ENCODE data around the gene STIP1. TPM values are rescaled to one million over a fixed set of nuclear protein-coding genes. Genes with fewer than 3 reads are reported as not detected.

The STIP1 gene
- total RNA-seq, 1 donor from 2014 or later = 209 TPM

DNA sequence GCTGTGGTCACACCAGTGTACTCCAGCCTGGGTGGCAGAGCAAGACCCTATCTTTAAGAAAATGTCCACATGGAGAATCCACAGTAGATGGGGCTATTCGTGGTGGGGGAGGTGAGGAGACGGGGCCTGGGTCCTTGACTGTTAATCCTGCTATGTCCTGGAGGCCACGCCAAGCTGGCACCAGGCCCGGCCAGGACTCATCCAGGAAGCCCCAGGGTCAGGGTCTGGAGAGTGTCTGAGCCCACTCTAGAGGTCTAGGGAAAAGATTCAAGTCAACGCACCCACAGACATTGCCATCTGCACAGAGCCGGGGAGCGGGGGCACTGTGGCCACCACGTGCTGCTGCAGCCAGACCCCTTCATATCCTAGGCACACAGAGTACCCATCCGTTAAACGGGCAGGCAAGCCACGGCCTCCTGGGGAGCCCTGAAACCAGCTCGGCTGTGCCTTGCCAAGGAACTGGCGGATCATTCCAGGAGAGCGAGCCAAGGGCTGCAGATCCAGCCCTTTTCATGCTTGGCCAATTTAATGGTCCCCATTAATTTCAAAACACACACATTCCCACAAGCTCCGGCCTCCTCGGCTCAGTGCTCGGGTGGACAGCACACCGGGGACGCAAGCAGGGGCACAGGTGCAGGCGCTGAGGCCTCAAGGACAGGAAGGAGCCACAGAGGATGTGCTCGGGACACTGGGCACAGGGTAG is 44.7 kb upstream of the STIP1 start:
- DNase-seq (ENCODE audit: low spot score, unreplicated experiment) = no peak
- Mint-ChIP-seq H3K27me3 (peaks cover 20% of the 10 kb centered on the region), H3K36me3 (ENCODE audit: insufficient read depth) (no peaks in the 10 kb centered on the region), H3K4me1 (ENCODE audit: low read depth) (peaks cover 1% of the 10 kb centered on the region), H3K4me3 (ENCODE audit: low read depth) (no peak overlapping the region), H3K27ac (no peak overlapping the region), H3K9me3 (ENCODE audit: low read depth) (no peaks in the 10 kb centered on the region)
- TF ChIP-seq, protein P1, sequence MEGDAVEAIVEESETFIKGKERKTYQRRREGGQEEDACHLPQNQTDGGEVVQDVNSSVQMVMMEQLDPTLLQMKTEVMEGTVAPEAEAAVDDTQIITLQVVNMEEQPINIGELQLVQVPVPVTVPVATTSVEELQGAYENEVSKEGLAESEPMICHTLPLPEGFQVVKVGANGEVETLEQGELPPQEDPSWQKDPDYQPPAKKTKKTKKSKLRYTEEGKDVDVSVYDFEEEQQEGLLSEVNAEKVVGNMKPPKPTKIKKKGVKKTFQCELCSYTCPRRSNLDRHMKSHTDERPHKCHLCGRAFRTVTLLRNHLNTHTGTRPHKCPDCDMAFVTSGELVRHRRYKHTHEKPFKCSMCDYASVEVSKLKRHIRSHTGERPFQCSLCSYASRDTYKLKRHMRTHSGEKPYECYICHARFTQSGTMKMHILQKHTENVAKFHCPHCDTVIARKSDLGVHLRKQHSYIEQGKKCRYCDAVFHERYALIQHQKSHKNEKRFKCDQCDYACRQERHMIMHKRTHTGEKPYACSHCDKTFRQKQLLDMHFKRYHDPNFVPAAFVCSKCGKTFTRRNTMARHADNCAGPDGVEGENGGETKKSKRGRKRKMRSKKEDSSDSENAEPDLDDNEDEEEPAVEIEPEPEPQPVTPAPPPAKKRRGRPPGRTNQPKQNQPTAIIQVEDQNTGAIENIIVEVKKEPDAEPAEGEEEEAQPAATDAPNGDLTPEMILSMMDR (IDR thresholded peaks at IDR 0.05; ENCODE audit: unreplicated experiment) = no peak

DNA sequence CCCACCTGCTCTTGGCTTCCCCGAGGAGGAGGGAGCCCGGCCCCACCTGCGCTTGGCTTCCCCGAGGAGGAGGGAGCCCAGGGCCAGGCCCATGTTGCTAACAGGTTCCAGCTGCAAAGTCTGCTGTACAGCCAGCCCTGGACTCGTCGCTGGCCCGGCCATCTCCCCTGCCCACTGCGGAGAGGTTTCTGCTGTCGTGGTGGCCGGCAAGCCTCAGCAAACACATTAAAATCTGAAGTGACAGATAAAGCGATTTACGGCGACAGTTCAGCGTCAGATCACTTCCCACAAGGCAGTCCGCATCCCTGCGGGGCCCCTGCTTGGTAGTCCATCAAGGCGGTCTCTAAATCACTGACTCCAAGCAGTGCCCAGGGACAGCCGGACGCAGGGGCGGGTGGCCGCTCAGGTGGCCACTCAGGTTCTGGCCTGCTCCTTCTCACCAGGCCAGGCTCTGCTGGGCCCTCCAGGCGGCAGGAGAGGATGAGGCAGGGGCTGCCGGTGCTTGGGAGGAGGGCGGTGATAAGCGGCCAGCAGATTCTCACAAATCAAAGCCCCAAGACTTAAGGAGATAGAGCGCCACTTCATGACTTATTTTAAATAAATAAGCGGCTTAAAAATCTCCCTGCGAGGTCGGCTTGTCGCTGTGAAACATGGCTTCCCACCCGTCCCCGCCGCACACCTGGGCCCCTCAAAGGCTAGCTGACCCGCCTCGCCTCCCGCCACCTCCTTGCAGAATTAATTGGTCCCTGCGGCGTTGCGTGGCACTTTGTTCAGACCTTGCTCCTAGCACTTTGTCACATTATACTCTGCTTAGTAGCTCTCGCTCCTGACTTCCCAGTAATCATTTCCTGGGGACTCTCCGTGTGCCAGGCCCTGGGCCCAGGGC is 41.1 kb upstream of the STIP1 start:
- Mint-ChIP-seq H3K9me3 (ENCODE audit: low read depth) (no peaks in the 10 kb centered on the region), H3K27me3 (peaks cover 17% of the 10 kb centered on the region), H3K27ac (no peak overlapping the region), H3K4me3 (ENCODE audit: low read depth) (no peak overlapping the region), H3K36me3 (ENCODE audit: insufficient read depth) (peaks cover 4% of the 10 kb centered on the region), H3K4me1 (ENCODE audit: low read depth) (peaks cover 4% of the 10 kb centered on the region)
- no peak for DNase-seq (ENCODE audit: low spot score, unreplicated experiment)
- TF ChIP-seq, protein P1 (IDR thresholded peaks at IDR 0.05; ENCODE audit: unreplicated experiment) = no peak

DNA sequence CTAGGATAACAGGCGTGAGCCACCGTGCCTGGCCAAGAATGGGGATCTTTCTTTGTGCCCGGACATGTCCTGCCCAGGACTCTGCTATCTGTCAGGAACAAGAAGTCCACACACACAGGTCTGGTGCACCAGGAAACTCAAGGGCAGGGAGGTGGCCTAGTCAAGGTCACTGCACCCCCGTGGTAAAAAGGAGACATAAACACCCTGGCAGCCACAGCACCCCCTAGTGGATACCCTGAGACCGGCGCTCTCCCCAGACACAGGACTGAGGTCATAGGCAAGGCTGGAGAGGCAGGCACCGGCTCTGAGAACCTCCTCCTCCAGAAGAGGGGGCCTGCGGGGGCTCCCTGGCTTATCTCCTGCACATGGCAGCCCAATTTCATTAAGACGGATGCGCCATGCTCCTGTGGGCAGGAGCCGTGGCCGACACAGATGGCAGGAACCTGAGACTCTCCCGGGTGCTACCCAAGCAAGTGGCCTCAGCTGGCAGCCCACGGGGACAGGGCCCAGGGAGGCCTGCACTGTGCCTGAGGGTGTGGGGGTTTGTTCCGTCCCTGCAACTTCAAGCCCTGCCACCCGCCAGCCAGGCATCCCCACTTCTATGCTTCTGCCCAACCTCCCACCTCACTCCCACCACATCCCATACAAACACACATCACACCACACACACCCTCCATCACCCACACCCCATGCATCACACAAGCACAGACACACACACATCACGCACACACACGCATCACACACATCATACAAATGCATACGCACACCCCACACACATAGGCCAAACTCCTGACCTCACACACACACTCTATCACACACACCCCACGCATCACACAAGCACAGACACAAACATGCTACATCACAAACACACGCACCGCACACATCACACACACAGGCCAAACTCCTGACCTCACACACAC is 39.7 kb upstream of the STIP1 start:
- H3K9me3 Mint-ChIP-seq (ENCODE audit: low read depth) = no peaks in the 10 kb centered on the region
- H3K4me3 Mint-ChIP-seq (ENCODE audit: low read depth) = no peak overlapping the region
- H3K27ac Mint-ChIP-seq = no peak overlapping the region
- TF ChIP-seq, protein P1 (IDR thresholded peaks at IDR 0.05; ENCODE audit: unreplicated experiment) = peak; percentile 69
- no peak for DNase-seq (ENCODE audit: low spot score, unreplicated experiment)
- H3K27me3 Mint-ChIP-seq = peaks cover 19% of the 10 kb centered on the region
- H3K4me1 Mint-ChIP-seq (ENCODE audit: low read depth) = peaks cover 4% of the 10 kb centered on the region
- H3K36me3 Mint-ChIP-seq (ENCODE audit: insufficient read depth) = peaks cover 4% of the 10 kb centered on the region

DNA sequence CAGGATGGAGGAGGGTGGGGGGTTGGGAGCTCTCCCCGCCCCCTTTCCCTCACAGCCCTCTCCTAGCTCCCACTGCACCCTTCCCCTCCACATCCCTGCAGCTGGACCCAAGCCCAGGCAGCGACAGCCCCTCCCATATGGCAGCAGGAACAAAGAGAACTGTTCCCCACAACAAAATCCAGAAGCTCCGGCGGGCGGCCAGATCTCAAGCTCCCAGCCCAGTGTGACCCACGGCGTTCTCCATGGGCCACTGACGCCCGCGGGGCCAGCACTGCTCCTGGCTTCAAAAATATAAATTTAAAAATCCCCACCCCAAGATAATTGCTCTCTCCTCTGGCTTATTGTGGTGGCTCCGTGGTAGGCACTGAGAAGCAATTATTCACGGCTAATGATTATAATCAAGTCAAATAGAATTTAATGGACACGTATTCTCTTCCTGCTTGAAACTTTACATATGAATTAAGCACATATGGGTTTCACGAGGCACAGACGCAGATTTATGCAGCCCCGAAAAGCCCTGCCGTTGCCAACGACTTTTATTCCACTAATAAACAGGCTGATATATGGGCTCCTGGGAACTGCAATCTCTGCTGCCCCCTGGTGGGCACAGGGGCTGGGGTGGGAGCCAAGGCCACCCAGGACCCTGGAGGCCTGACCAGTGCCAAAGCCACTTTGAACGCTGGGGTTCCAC is 37.6 kb upstream of the STIP1 start:
- H3K27ac Mint-ChIP-seq = peak overlapping the region; percentile 77
- peak; percentile 78 for DNase-seq (ENCODE audit: low spot score, unreplicated experiment)
- H3K9me3 Mint-ChIP-seq (ENCODE audit: low read depth) = no peaks in the 10 kb centered on the region

More for the DNA sequence above, 37.6 kb upstream of the STIP1 start:
- Mint-ChIP-seq H3K4me3 (ENCODE audit: low read depth) (no peak overlapping the region), H3K36me3 (ENCODE audit: insufficient read depth) (peaks cover 4% of the 10 kb centered on the region), H3K27me3 (peaks cover 19% of the 10 kb centered on the region), H3K4me1 (ENCODE audit: low read depth) (peaks cover 4% of the 10 kb centered on the region)
- TF ChIP-seq, protein P1 (IDR thresholded peaks at IDR 0.05; ENCODE audit: unreplicated experiment) = peak; percentile 96

Measured in progenitor cell of endocrine pancreas (in vitro differentiated cells).